Naive B cell (primary cell): Measurements from ENCODE around the gene ZFYVE9. TPM values are rescaled to one million over a fixed set of nuclear protein-coding genes. Genes with fewer than 3 reads are reported as not detected.

Experiments
- ATAC-seq, 2 donors: fragments of 150-1000 bp; cut with Tn5 transposase; 2 replicates each; pipeline ENCODE4 v1.10.0; 2021; ENCODE audit warnings: low read depth in 2 of 2, mild to moderate bottlenecking in 2 of 2, moderate library complexity in 2 of 2
- DNase-seq: peaks from one replicate; pipeline ENCODE4 v3.0.0; 2022
- H3K27ac Mint-ChIP-seq, 6 donors: one replicate each; pipeline ENCODE4 v1.8.0; 2020 to 2022; ENCODE audit warnings: mild to moderate bottlenecking in 6 of 6, mixed read lengths in 6 of 6, moderate library complexity in 5 of 6, inconsistent platforms in 2 of 6
- H3K27me3 Mint-ChIP-seq, 3 donors: one replicate each; pipeline ENCODE4 v1.8.0; 2021 to 2022; ENCODE audit warnings: mixed read lengths in 3 of 3, mild to moderate bottlenecking in 1 of 3
- H3K36me3 Mint-ChIP-seq, 2 donors: one replicate each; pipeline ENCODE4 v1.8.0; 2020 to 2022; ENCODE audit warnings: mixed read lengths in 2 of 2, inconsistent platforms in 1 of 2, mild to moderate bottlenecking in 1 of 2
- H3K4me1 Mint-ChIP-seq, 3 donors: one replicate each; pipeline ENCODE4 v1.8.0; 2020 to 2022; ENCODE audit warnings: mixed read lengths in 3 of 3, inconsistent platforms in 1 of 3, mild to moderate bottlenecking in 1 of 3, moderate library complexity in 1 of 3
- H3K4me3 Mint-ChIP-seq, 8 donors: one replicate each; pipeline ENCODE4 v1.8.0; 2020 to 2022; ENCODE audit warnings: mild to moderate bottlenecking in 8 of 8, mixed read lengths in 8 of 8, moderate library complexity in 8 of 8, inconsistent platforms in 2 of 8
- H3K9me3 Mint-ChIP-seq, 7 donors: one replicate each; pipeline ENCODE4 v1.8.0; 2020 to 2022; ENCODE audit warnings: mixed read lengths in 7 of 7, mild to moderate bottlenecking in 5 of 7, inconsistent platforms in 2 of 7, moderate library complexity in 1 of 7
- polyA plus RNA-seq, 6 donors: library from polyadenylated mRNA; unstranded; fragments of 300-500 nt; fragmentation: Illumina TruSeq; gene quantifications; one replicate each; pipeline ENCODE4 v1.2.3, GENCODE V29; 2021; ENCODE audit warnings: low read depth in 6 of 6

ZFYVE9 gene
- polyA plus RNA-seq, 6 donors from 2014 or later = 0.05 to 0.24 (median 0.14) TPM; not detected in 2

GRCh38 chr1:52225174-52225573, 83.3 kb downstream of the ZFYVE9 start:
- no peak for ATAC-seq
- Mint-ChIP-seq H3K4me3 (no peak overlapping the region), H3K27ac (no peak overlapping the region), H3K4me1 (no peaks in the 10 kb centered on the region), H3K9me3 (peaks cover 7 to 40% (median 34%) of the 10 kb centered on the region in 7 donors), H3K36me3 (peaks cover 4 to 46% of the 10 kb centered on the region in 2 donors), H3K27me3 (peaks cover 87 to 100% (median 98%) of the 10 kb centered on the region in 3 donors)
- no peak for DNase-seq

GRCh38 chr1:52229494-52229893, 87.6 kb downstream of the ZFYVE9 start:
- H3K4me3 Mint-ChIP-seq = no peak overlapping the region
- peaks cover 69 to 89% (median 85%) of the 10 kb centered on the region in 3 donors for H3K27me3 Mint-ChIP-seq
- H3K27ac Mint-ChIP-seq = no peak overlapping the region
- ATAC-seq (no peak), DNase-seq (no peak)
- no peaks in the 10 kb centered on the region for H3K4me1 Mint-ChIP-seq
- H3K9me3 Mint-ChIP-seq = peaks cover 4 to 29% (median 19%) of the 10 kb centered on the region in 7 donors
- H3K36me3 Mint-ChIP-seq = peaks cover 4 to 22% of the 10 kb centered on the region in 2 donors

- Mint-ChIP-seq H3K27ac (no peak overlapping the region), H3K4me1 (no peaks in the 10 kb centered on the region), H3K9me3 (peaks cover 0 to 2% (median 0%) of the 10 kb centered on the region in 7 donors), H3K27me3 (peaks cover 70 to 87% (median 84%) of the 10 kb centered on the region in 3 donors), H3K36me3 (no peaks in the 10 kb centered on the region), H3K4me3 (no peak overlapping the region)
- no peak for DNase-seq
- ATAC-seq = no peak
Measured at GRCh38 chr1:52233463-52233862, 91.6 kb downstream of the ZFYVE9 start.

GRCh38 chr1:52234014-52234413, 92.1 kb downstream of the ZFYVE9 start:
- peaks cover 70 to 86% (median 83%) of the 10 kb centered on the region in 3 donors for H3K27me3 Mint-ChIP-seq

GRCh38 chr1:52234708-52235107, 92.8 kb downstream of the ZFYVE9 start:
- peaks cover 0 to 3% (median 0%) of the 10 kb centered on the region in 3 donors for H3K4me1 Mint-ChIP-seq
- H3K27ac Mint-ChIP-seq = no peak overlapping the region
- peak overlapping the region in 1 of 8 donors; percentile 22 for H3K4me3 Mint-ChIP-seq
- H3K36me3 Mint-ChIP-seq = no peaks in the 10 kb centered on the region
- ATAC-seq (no peak), DNase-seq (no peak)
- H3K9me3 Mint-ChIP-seq = peaks cover 0 to 2% (median 0%) of the 10 kb centered on the region in 7 donors
- H3K27me3 Mint-ChIP-seq = peaks cover 69 to 79% (median 76%) of the 10 kb centered on the region in 3 donors

More at GRCh38 chr1:52234014-52234413, 92.1 kb downstream of the ZFYVE9 start:
- no peak overlapping the region for H3K27ac Mint-ChIP-seq
- ATAC-seq (no peak), DNase-seq (no peak)
- no peaks in the 10 kb centered on the region for H3K36me3 Mint-ChIP-seq
- peaks cover 0 to 2% (median 0%) of the 10 kb centered on the region in 7 donors for H3K9me3 Mint-ChIP-seq
- no peak overlapping the region for H3K4me3 Mint-ChIP-seq
- no peaks in the 10 kb centered on the region for H3K4me1 Mint-ChIP-seq

- Mint-ChIP-seq H3K9me3 (peaks cover 0 to 2% (median 0%) of the 10 kb centered on the region in 7 donors), H3K36me3 (no peaks in the 10 kb centered on the region), H3K4me3 (no peak overlapping the region), H3K27ac (no peak overlapping the region), H3K4me1 (peaks cover under 1 to 10% (median 2%) of the 10 kb centered on the region in 3 donors), H3K27me3 (peaks cover 69 to 75% (median 73%) of the 10 kb centered on the region in 3 donors)
- DNase-seq = no peak
- ATAC-seq = no peak
Measured at GRCh38 chr1:52235646-52236045, 93.8 kb downstream of the ZFYVE9 start.

GRCh38 chr1:52237430-52237829, 95.5 kb downstream of the ZFYVE9 start:
- no peak for DNase-seq
- no peak overlapping the region for H3K27ac Mint-ChIP-seq
- H3K27me3 Mint-ChIP-seq = peaks cover 63 to 71% (median 70%) of the 10 kb centered on the region in 3 donors
- no peak overlapping the region for H3K4me3 Mint-ChIP-seq
- H3K36me3 Mint-ChIP-seq = no peaks in the 10 kb centered on the region
- ATAC-seq = no peak
- H3K4me1 Mint-ChIP-seq = peaks cover 4 to 11% (median 5%) of the 10 kb centered on the region in 3 donors
- peaks cover 0 to 2% (median 0%) of the 10 kb centered on the region in 7 donors for H3K9me3 Mint-ChIP-seq

- peaks cover 0 to 2% (median 0%) of the 10 kb centered on the region in 7 donors for H3K9me3 Mint-ChIP-seq
- no peak overlapping the region for H3K4me3 Mint-ChIP-seq
- ATAC-seq (no peak), DNase-seq (no peak)
- no peaks in the 10 kb centered on the region for H3K36me3 Mint-ChIP-seq
- H3K27me3 Mint-ChIP-seq = peaks cover 60 to 65% (median 62%) of the 10 kb centered on the region in 3 donors
- H3K27ac Mint-ChIP-seq = no peak overlapping the region
- H3K4me1 Mint-ChIP-seq = peaks cover 4 to 11% (median 5%) of the 10 kb centered on the region in 3 donors
Measured at GRCh38 chr1:52238474-52238873, 96.6 kb downstream of the ZFYVE9 start.

GRCh38 chr1:52238887-52239707, 97.2 kb downstream of the ZFYVE9 start:
- Mint-ChIP-seq H3K27me3 (peaks cover 54 to 58% (median 56%) of the 10 kb centered on the region in 3 donors), H3K36me3 (no peaks in the 10 kb centered on the region), H3K27ac (no peak overlapping the region), H3K4me3 (no peak overlapping the region), H3K9me3 (peaks cover 0 to 2% (median 0%) of the 10 kb centered on the region in 7 donors), H3K4me1 (peaks cover 4 to 11% (median 5%) of the 10 kb centered on the region in 3 donors)
- DNase-seq (no peak), ATAC-seq (peak; percentile 37 to 41)

- H3K27ac Mint-ChIP-seq = no peak overlapping the region
Measured at GRCh38 chr1:52239708-52240001, 97.8 kb downstream of the ZFYVE9 start.

GRCh38 chr1:52240592-52241210, 98.8 kb downstream of the ZFYVE9 start:
- Mint-ChIP-seq H3K9me3 (peaks cover 0 to 2% (median 0%) of the 10 kb centered on the region in 7 donors), H3K27ac (no peak overlapping the region), H3K36me3 (no peaks in the 10 kb centered on the region), H3K4me3 (no peak overlapping the region), H3K4me1 (peaks cover 4 to 11% (median 5%) of the 10 kb centered on the region in 3 donors), H3K27me3 (peaks cover 40 to 50% (median 47%) of the 10 kb centered on the region in 3 donors)
- ATAC-seq = no peak
- DNase-seq = no peak

More at GRCh38 chr1:52239708-52240001, 97.8 kb downstream of the ZFYVE9 start:
- peaks cover 48 to 53% (median 51%) of the 10 kb centered on the region in 3 donors for H3K27me3 Mint-ChIP-seq
- ATAC-seq (peak; percentile 92 to 94), DNase-seq (peak; percentile 66)
- H3K4me3 Mint-ChIP-seq = no peak overlapping the region
- H3K36me3 Mint-ChIP-seq = no peaks in the 10 kb centered on the region
- H3K4me1 Mint-ChIP-seq = peaks cover 4 to 11% (median 5%) of the 10 kb centered on the region in 3 donors
- H3K9me3 Mint-ChIP-seq = peaks cover 0 to 2% (median 0%) of the 10 kb centered on the region in 7 donors

GRCh38 chr1:52243221-52243987, 101.5 kb downstream of the ZFYVE9 start:
- Mint-ChIP-seq H3K4me1 (peaks cover 4 to 11% (median 5%) of the 10 kb centered on the region in 3 donors), H3K27me3 (peaks cover 25 to 35% (median 33%) of the 10 kb centered on the region in 3 donors)
- no peak for ATAC-seq

GRCh38 chr1:52249831-52250230, 107.9 kb downstream of the ZFYVE9 start:
- Mint-ChIP-seq H3K27ac (no peak overlapping the region), H3K4me3 (no peak overlapping the region), H3K27me3 (peaks cover 66 to 77% (median 67%) of the 10 kb centered on the region in 3 donors), H3K36me3 (no peaks in the 10 kb centered on the region), H3K9me3 (peaks cover 0 to 2% (median 0%) of the 10 kb centered on the region in 7 donors), H3K4me1 (no peaks in the 10 kb centered on the region)
- DNase-seq (no peak), ATAC-seq (no peak)

More at GRCh38 chr1:52243221-52243987, 101.5 kb downstream of the ZFYVE9 start:
- no peak for DNase-seq
- Mint-ChIP-seq H3K36me3 (no peaks in the 10 kb centered on the region), H3K4me3 (no peak overlapping the region), H3K9me3 (no peaks in the 10 kb centered on the region), H3K27ac (no peak overlapping the region)
